GM19328 (cell line): ENCODE data around the gene DTNB.

Experiments
- ATAC-seq: cut with Tn5 transposase; IDR thresholded peaks from one replicate; pipeline ENCODE4 v1.9.1; 2021; ENCODE audit warnings: mild to moderate bottlenecking, moderate library complexity; ENCODE audit not compliant: unreplicated experiment

The DTNB gene

GRCh38 chr2:25592766-25593292 is 80.5 kb downstream of the DTNB start:
- no peak for ATAC-seq

- ATAC-seq = no peak
Observed at GRCh38 chr2:25590921-25591505, 82.4 kb downstream of the DTNB start.

- no peak for ATAC-seq
Observed at GRCh38 chr2:25589676-25590205, 83.6 kb downstream of the DTNB start.

- no peak for ATAC-seq
Observed at GRCh38 chr2:25588576-25588975, 84.8 kb downstream of the DTNB start.

- no peak for ATAC-seq
Observed at GRCh38 chr2:25587361-25587760, 86.0 kb downstream of the DTNB start.

GRCh38 chr2:25586726-25587144 is 86.6 kb downstream of the DTNB start:
- no peak for ATAC-seq

- no peak for ATAC-seq
Observed at GRCh38 chr2:25585189-25585588, 88.2 kb downstream of the DTNB start.

- ATAC-seq = peak; percentile 58
Observed at GRCh38 chr2:25582077-25582830, 91.1 kb downstream of the DTNB start.

- ATAC-seq = no peak
Observed at GRCh38 chr2:25576596-25576995, 96.8 kb downstream of the DTNB start.

GRCh38 chr2:25572638-25573037 is 100.7 kb downstream of the DTNB start:
- ATAC-seq = no peak

GRCh38 chr2:25570161-25570845 is 103.1 kb downstream of the DTNB start:
- ATAC-seq = no peak

GRCh38 chr2:25567406-25567805 is 106.0 kb downstream of the DTNB start:
- ATAC-seq = no peak

- ATAC-seq = no peak
Observed at GRCh38 chr2:25566694-25567093, 106.7 kb downstream of the DTNB start.

GRCh38 chr2:25566094-25566493 is 107.3 kb downstream of the DTNB start:
- ATAC-seq = no peak

- no peak for ATAC-seq
Observed at GRCh38 chr2:25561136-25561850, 112.1 kb downstream of the DTNB start.

- no peak for ATAC-seq
Observed at GRCh38 chr2:25559148-25559547, 114.2 kb downstream of the DTNB start.

- ATAC-seq = no peak
Observed at GRCh38 chr2:25558262-25558661, 115.1 kb downstream of the DTNB start.

- no peak for ATAC-seq
Observed at GRCh38 chr2:25557179-25558036, 116.0 kb downstream of the DTNB start.

- no peak for ATAC-seq
Observed at GRCh38 chr2:25552318-25552717, 121.1 kb downstream of the DTNB start.

- ATAC-seq = no peak
Observed at GRCh38 chr2:25551316-25551715, 122.1 kb downstream of the DTNB start.
